GM18867 (cell line): ENCODE measurements around the gene STAT3.
A peak's percentile ranks its signal among the peaks of the same experiment; 100 is the strongest.

Experiments used
- ATAC-seq: cut with Tn5 transposase; IDR thresholded peaks from one replicate; pipeline ENCODE4 v1.9.1; 2021; ENCODE audit warnings: mild to moderate bottlenecking, moderate library complexity; ENCODE audit not compliant: unreplicated experiment

The STAT3 gene

DNA sequence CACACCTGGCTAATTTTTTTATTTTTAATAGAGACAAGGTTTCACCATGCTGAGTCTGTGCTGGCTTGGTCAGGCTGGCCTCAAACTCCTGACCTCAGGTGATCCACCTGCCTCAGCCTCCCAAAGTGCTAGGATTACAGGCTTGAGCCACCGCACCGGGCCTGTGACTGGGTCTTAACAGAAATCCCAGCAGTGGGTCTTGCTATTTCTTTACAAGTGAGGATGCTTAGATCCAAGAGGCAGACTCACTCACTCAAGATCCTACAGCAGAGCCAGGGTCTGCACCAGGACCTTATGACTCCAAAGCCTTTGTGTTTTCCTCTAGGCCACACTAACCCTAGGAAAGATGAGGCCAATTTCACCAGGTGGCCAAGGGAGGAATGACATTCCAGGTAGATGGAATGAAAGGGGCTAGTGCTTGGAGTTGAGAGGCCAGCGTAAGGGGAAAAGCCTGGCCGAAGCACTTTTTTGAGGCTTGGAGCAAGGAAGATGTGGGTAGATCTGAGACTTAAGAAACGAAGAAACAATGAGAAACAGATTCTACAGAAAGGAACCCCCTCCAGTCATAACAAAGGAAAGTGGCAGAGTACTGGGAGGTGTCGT is 105.7 kb downstream of the STAT3 start:
- no peak for ATAC-seq

- ATAC-seq, result no peak
Measured at GRCh38 chr17:42281571-42282096, 106.6 kb downstream of the STAT3 start.

DNA sequence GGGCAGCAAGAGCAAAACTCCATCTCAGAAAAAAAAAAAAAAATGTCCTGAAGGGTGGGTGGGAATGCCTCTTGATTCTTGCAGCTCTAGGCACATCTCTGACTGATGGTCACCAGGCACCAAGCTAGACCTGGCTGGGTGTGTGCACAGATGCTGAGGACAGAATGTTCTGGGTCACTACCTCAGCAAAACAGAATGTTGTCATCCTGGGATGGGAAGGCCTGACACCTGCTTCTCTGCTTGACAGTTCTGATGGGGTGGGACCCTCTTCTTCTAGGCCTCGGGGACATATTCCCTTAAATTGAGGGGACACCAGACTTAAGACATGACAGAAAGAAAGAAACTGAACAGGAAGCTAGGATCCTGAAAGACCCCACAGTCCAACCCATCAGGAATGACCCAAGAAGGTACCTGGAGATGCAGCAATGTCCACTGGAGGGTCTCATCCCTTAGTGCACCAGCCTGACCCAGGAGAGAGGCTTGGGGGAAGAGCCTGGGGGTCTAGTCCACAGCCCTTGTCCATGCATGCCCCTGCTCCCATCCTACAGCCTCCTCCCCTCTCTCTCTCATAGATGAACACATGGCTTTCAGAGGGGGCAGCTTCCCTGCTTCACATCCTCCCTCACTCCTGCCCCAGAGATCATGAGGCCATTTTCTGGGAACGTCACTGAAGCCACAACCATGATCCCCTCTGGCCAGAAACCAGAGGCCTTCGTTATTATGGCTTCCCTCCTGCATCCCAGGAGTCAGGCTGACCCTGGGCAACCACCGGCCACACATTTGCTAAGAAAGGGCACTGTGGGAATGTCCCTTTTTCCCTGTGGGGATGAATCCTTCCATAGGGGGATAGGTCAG is 108.2 kb downstream of the STAT3 start:
- ATAC-seq, result no peak

GRCh38 chr17:42277342-42277712 is 110.9 kb downstream of the STAT3 start:
- ATAC-seq, result no peak

DNA sequence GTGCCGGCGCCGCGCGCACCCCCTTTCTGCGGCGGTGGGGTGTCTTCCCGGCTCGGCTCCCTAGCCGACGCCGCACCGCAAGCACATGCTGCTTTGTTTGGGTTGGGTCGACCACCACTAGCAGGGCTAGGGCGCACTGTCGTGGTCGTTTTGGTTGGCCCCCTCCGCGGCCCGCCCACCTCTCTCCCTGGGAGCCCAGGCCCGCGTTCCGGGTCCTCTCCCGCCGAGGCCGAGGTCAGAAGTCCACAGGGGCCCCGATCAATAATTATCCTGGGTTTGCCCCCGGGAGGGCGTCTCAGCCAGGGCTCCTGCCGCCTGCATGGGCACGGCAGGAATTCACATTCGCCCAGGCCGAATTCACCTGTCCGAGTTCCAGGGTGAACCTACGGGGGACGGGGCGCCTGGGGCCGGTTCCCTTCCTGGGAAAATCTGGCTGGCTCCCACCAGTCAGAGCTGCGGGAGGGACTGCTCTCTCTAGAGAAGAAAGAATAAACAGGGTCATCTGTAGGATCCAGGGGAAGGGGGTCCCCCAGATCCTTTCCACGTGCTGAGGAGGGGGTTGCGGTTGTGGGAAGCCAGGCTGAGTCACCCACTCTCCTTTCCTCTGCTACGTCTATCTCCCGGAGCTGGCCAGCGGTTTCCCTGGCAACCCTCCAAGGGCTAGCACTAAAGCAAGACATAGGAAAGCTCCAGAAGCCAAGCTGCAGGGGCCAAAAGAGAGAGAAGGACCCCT is 111.5 kb downstream of the STAT3 start:
- peak; percentile 23 for ATAC-seq

DNA sequence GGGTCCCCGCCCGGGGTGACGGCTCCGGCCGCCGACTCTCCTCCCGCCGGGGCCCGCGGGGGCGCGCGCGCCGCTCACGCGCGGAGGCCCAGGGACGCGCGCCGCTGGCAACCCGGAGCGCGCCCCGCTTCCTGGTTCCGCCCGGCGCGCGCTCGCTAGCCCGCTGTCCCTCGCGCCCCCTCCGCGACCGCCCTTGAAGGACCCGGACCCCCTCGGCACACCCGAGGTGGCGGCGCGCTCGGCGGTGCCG is 112.0 kb downstream of the STAT3 start, which contains the start of gene STAT5B:
Gene STAT5B, minus strand, starts transcription at position 33 of the 250 bp plus-strand sequence. CDS start 44,264 bp downstream, outside the sequence.
- ATAC-seq, result peak; percentile 67

DNA sequence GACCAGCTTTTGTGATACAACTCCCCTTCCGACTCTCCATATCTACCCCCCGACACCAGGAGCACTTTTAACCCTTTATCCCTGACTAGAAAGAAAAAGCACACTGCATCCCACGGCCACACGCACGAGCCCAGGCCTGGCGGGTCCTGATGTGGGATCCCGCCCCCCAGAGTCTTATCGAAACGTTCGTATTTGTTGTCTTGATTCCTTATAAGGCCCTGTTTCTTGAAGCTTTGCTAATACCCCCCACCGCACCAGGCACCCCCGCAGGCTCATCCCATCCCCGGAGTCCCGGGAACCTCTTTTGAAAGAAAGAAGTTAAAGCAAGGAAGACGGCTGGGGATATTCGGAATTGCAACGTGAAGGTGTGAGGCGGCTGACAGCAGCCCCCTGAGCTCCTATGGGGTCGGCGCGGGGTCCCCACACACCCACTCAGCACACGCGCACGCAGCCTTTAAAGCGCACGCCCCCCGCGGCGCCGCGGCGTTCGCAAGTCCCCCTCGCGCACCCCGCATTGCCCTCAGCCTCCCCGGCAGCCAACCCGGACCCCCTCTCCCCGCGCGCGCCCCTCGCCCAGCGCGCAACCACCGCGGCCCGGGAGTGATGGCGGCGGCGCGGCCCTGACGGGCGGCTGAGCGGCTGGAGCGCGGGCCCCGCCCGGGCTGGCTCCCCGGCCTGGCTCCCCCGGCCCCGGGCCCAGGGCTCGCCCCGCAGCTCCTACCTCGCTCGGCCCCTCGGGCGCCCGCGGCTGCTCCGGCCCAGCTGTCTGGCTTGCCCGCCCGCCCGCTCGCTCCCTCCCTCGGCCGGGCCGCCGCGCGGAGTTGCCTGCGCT is 112.5 kb downstream of the STAT3 start:
- peak; percentile 51 for ATAC-seq

DNA sequence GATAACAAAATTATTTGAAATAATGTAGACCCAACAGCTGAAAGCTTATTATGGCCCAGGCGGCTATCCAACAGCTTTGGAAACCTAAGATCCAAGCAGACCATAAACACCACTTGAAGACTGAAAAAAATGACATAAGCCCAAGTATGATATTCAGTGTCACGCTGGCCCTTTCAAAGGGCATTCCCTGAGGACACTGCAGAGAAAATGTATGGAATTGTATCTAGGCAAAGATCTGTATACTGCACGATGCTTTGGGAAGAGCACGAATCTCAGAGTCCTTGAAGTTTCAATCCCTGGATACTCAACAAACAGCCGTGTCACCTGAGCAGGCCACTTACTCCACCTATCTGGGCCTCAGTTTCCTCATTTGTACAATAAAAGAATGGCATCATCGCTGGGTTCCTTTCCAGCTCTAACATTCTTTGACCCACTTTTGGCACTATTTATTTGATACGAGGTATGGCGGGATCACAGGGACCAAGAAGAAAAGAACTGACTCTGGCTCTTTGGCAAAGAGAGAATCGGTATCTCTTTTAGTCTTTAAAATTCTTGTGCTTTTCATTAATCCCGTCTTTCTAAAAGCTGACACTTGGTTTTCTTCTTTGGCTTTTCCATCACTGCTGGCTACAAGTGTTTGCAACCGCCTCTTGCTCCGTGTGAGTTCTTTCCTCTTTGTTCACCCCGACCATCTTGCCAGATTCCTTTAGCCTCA is 113.3 kb downstream of the STAT3 start:
- ATAC-seq, result no peak

DNA sequence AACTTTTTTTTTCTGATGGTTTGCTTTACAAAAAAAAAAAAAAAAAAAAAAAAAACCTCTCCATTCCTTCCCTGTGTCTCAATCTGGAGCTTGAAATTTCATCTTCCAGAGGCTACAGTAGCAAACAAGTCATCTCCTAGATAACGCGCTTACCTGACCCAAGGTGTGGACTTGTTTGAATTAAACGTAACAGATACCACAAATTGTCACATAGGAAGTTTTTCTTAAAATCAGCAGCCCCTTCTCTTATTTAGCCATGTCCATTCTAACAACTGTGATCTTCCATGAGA is 114.0 kb downstream of the STAT3 start:
- ATAC-seq, result no peak

- no peak for ATAC-seq
Measured at GRCh38 chr17:42273474-42274252, 114.6 kb downstream of the STAT3 start.

- no peak for ATAC-seq
Measured at GRCh38 chr17:42272162-42272907, 115.9 kb downstream of the STAT3 start.

DNA sequence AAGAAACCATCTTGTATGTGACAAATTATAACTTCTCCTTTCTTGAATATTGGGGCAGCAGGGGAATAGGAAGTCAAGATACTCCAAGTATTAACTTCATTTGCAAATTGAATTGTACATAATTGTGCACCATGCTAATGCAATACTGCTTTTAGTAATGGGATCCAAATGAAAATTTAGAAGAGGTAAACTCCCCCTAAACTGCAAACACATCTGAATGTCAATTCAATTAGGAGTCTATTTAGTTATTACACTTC is 116.5 kb downstream of the STAT3 start:
- ATAC-seq, result no peak

GRCh38 chr17:42271006-42271778 is 117.0 kb downstream of the STAT3 start:
- ATAC-seq, result no peak

GRCh38 chr17:42270596-42270995 is 117.6 kb downstream of the STAT3 start:
- ATAC-seq, result no peak

- no peak for ATAC-seq
Measured at GRCh38 chr17:42270170-42270535, 118.1 kb downstream of the STAT3 start.

DNA sequence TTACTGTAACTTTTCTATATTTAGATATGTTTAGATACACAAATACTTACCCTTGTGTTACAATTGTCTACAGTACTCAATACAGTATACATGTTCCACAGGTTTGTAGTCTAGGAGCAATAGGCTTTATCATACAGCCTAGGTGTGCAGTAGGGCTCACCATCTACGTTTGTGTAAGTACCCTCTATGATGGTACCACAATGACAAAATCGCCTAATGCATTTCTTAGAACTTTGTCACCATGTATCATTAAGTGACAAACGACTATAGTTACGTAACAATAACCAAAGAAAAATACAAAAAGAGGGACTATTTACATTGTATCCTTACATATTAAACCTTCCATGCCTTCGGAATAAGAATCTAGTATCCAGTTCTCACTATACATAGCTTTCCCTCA is 120.0 kb downstream of the STAT3 start:
- no peak for ATAC-seq

GRCh38 chr17:42266918-42267766 is 121.1 kb downstream of the STAT3 start:
- ATAC-seq, result no peak

- ATAC-seq, result no peak
Measured at GRCh38 chr17:42266462-42266861, 121.8 kb downstream of the STAT3 start.
